Measurements from ENCODE around the gene DMPK.

GRCh38 chr19:45764945-45765701 lies 17.2 kb downstream of the DMPK start:
- TF ChIP-seq CTCF (conservative IDR thresholded peaks at IDR 0.05; ENCODE audit: low read depth, low read length) (no peak), EZH2 (IDR thresholded peaks at IDR 0.05; ENCODE audit: low read length, unreplicated experiment) (no peak)

All from PC-3 (cell line).